AG09319 (cell line): ENCODE data around the gene CCL8.

Experiments used
- DNase-seq: peaks from one replicate; pipeline ENCODE4 v3.0.0-alpha.2; 2010; ENCODE audit warnings: low read depth; ENCODE audit errors: extremely low read depth
- CTCF ChIP-seq: IDR thresholded peaks from 2 replicates; pipeline ENCODE4 v1.5.1; 2011; ENCODE audit warnings: low read depth, mild to moderate bottlenecking, inconsistent platforms, low read length, moderate library complexity

The CCL8 gene

GRCh38 chr17:34347063-34347462 is 27.8 kb downstream of the CCL8 start:
- no peak for TF ChIP-seq CTCF
- no peak for DNase-seq

GRCh38 chr17:34349751-34350150 is 30.5 kb downstream of the CCL8 start:
- no peak for TF ChIP-seq CTCF
- no peak for DNase-seq

- no peak for DNase-seq
- TF ChIP-seq CTCF = no peak
Measured at GRCh38 chr17:34351096-34351495, 31.9 kb downstream of the CCL8 start.

- TF ChIP-seq CTCF = no peak
Measured at GRCh38 chr17:34352191-34352590, 33.0 kb downstream of the CCL8 start.

GRCh38 chr17:34354637-34355036 is 35.4 kb downstream of the CCL8 start:
- peak; percentile 29 for DNase-seq

More at GRCh38 chr17:34352191-34352590, 33.0 kb downstream of the CCL8 start:
- DNase-seq = no peak

GRCh38 chr17:34356194-34356593 is 37.0 kb downstream of the CCL8 start, which contains the start of gene CCL13:
CCL13 (plus strand) TSS chr17:34356480; CDS start chr17:34356527, 47 bp downstream.
- TF ChIP-seq CTCF = no peak

More at GRCh38 chr17:34354637-34355036, 35.4 kb downstream of the CCL8 start:
- TF ChIP-seq CTCF = no peak

GRCh38 chr17:34357398-34357797 is 38.2 kb downstream of the CCL8 start:
- no peak for DNase-seq
- no peak for TF ChIP-seq CTCF

More at GRCh38 chr17:34356194-34356593, 37.0 kb downstream of the CCL8 start, which contains the start of gene CCL13:
- DNase-seq = no peak
